Measurements from ENCODE around the gene OR5AC2.

OR5AC2 gene

GRCh38 chr3:98108162-98108561 lies 21.2 kb downstream of the OR5AC2 start:
- TF ChIP-seq SUZ12 (IDR thresholded peaks at IDR 0.05) (no peak), ELF4 (IDR thresholded peaks at IDR 0.05) (no peak), NFRKB (IDR thresholded peaks at IDR 0.05) (no peak), LEF1 (IDR thresholded peaks at IDR 0.05; ENCODE audit: borderline replicate concordance) (no peak), ARNT (IDR thresholded peaks at IDR 0.05) (no peak), L3MBTL2 (conservative IDR thresholded peaks at IDR 0.05) (no peak), PKNOX1 (IDR thresholded peaks at IDR 0.05) (no peak), BHLHE40 (IDR thresholded peaks at IDR 0.05; ENCODE audit: borderline replicate concordance) (no peak), FOXK2 (IDR thresholded peaks at IDR 0.05) (no peak), HDGF (IDR thresholded peaks at IDR 0.05; ENCODE audit: borderline replicate concordance) (no peak), CTBP1 (IDR thresholded peaks at IDR 0.05; ENCODE audit: borderline replicate concordance) (no peak), TARDBP (IDR thresholded peaks at IDR 0.05) (no peak), ZNF384 (IDR thresholded peaks at IDR 0.05) (no peak)
- CTCF ChIA-PET = no interaction called here
- DNase-seq (ENCODE audit: extremely low spot score) = no peak
- POLR2A ChIA-PET = no interaction called here

- TF ChIP-seq L3MBTL2 (conservative IDR thresholded peaks at IDR 0.05) (no peak), FOXK2 (IDR thresholded peaks at IDR 0.05) (no peak), BHLHE40 (IDR thresholded peaks at IDR 0.05; ENCODE audit: borderline replicate concordance) (no peak), CTBP1 (IDR thresholded peaks at IDR 0.05; ENCODE audit: borderline replicate concordance) (no peak), SUZ12 (IDR thresholded peaks at IDR 0.05) (no peak), FOXM1 (IDR thresholded peaks at IDR 0.05; ENCODE audit: borderline replicate concordance) (no peak), ARNT (IDR thresholded peaks at IDR 0.05) (no peak), FOXA1 (IDR thresholded peaks at IDR 0.05) (no peak), ZNF384 (IDR thresholded peaks at IDR 0.05) (no peak), TARDBP (IDR thresholded peaks at IDR 0.05) (no peak), HDGF (IDR thresholded peaks at IDR 0.05; ENCODE audit: borderline replicate concordance) (no peak), SP1 (IDR thresholded peaks at IDR 0.05) (no peak), LEF1 (IDR thresholded peaks at IDR 0.05; ENCODE audit: borderline replicate concordance) (no peak), NFRKB (IDR thresholded peaks at IDR 0.05) (no peak), ELF4 (IDR thresholded peaks at IDR 0.05) (no peak)
- CTCF ChIA-PET = no interaction called here
- POLR2A ChIA-PET = no interaction called here
- peak; percentile 41 for DNase-seq (ENCODE audit: extremely low spot score)
Observed at GRCh38 chr3:98109807-98110549, 23.0 kb downstream of the OR5AC2 start.

- DNase-seq (ENCODE audit: extremely low spot score) = no peak
- TF ChIP-seq FOXK2 (IDR thresholded peaks at IDR 0.05) (no peak), PKNOX1 (IDR thresholded peaks at IDR 0.05) (no peak), SP1 (IDR thresholded peaks at IDR 0.05) (no peak)
- POLR2A ChIA-PET = no interaction called here
- CTCF ChIA-PET = no interaction called here
Observed at GRCh38 chr3:98110550-98110908, 23.6 kb downstream of the OR5AC2 start.

GRCh38 chr3:98114264-98114663 lies 27.3 kb downstream of the OR5AC2 start:
- no peak for TF ChIP-seq TARDBP (IDR thresholded peaks at IDR 0.05)
- DNase-seq (ENCODE audit: extremely low spot score) = no peak
- CTCF ChIA-PET = interaction anchor here (0.6 kb wide), 1 partner anchor 53 kb away, joined by 3 read pairs; no protein-coding TSS in a partner anchor
- POLR2A ChIA-PET = no interaction called here

GRCh38 chr3:98115717-98116116 lies 28.7 kb downstream of the OR5AC2 start:
- no peak for DNase-seq (ENCODE audit: extremely low spot score)
- POLR2A ChIA-PET = no interaction called here
- CTCF ChIA-PET = no interaction called here
- TF ChIP-seq ARNT (IDR thresholded peaks at IDR 0.05) (no peak), TARDBP (IDR thresholded peaks at IDR 0.05) (no peak), CTBP1 (IDR thresholded peaks at IDR 0.05; ENCODE audit: borderline replicate concordance) (no peak), SP1 (IDR thresholded peaks at IDR 0.05) (no peak), PKNOX1 (IDR thresholded peaks at IDR 0.05) (no peak), HDGF (IDR thresholded peaks at IDR 0.05; ENCODE audit: borderline replicate concordance) (no peak), ZNF384 (IDR thresholded peaks at IDR 0.05) (no peak)

- ChIA-PET POLR2A (no interaction called here), CTCF (no interaction called here)
- TF ChIP-seq L3MBTL2 (conservative IDR thresholded peaks at IDR 0.05) = no peak
- no peak for TF ChIP-seq SP1 (IDR thresholded peaks at IDR 0.05)
- TF ChIP-seq HDGF (IDR thresholded peaks at IDR 0.05; ENCODE audit: borderline replicate concordance) = no peak
- TF ChIP-seq FOXK2 (IDR thresholded peaks at IDR 0.05) = no peak
Observed at GRCh38 chr3:98130421-98130820, 43.4 kb downstream of the OR5AC2 start, which contains the start of gene OR5H1. TSS of gene OR5H1 (plus strand) at chr3:98130721. CDS start at chr3:98132698, 1,977 bp downstream.

GRCh38 chr3:98136631-98137030 lies 49.7 kb downstream of the OR5AC2 start:
- ChIA-PET POLR2A (no interaction called here), CTCF (no interaction called here)
- no peak for TF ChIP-seq LEF1 (IDR thresholded peaks at IDR 0.05; ENCODE audit: borderline replicate concordance)
- no peak for TF ChIP-seq NFRKB (IDR thresholded peaks at IDR 0.05)
- no peak for TF ChIP-seq PKNOX1 (IDR thresholded peaks at IDR 0.05)
- no peak for TF ChIP-seq ZNF384 (IDR thresholded peaks at IDR 0.05)
- no peak for TF ChIP-seq L3MBTL2 (conservative IDR thresholded peaks at IDR 0.05)
- TF ChIP-seq BHLHE40 (IDR thresholded peaks at IDR 0.05; ENCODE audit: borderline replicate concordance) = no peak
- no peak for TF ChIP-seq TARDBP (IDR thresholded peaks at IDR 0.05)
- TF ChIP-seq ELF4 (IDR thresholded peaks at IDR 0.05) = no peak
- TF ChIP-seq SUZ12 (IDR thresholded peaks at IDR 0.05) = no peak
- no peak for TF ChIP-seq SP1 (IDR thresholded peaks at IDR 0.05)
- TF ChIP-seq HDGF (IDR thresholded peaks at IDR 0.05; ENCODE audit: borderline replicate concordance) = no peak
- no peak for TF ChIP-seq FOXK2 (IDR thresholded peaks at IDR 0.05)
- TF ChIP-seq FOXA1 (IDR thresholded peaks at IDR 0.05) = no peak
- no peak for TF ChIP-seq ARNT (IDR thresholded peaks at IDR 0.05)
- TF ChIP-seq FOXM1 (IDR thresholded peaks at IDR 0.05; ENCODE audit: borderline replicate concordance) = no peak
- no peak for TF ChIP-seq CTBP1 (IDR thresholded peaks at IDR 0.05; ENCODE audit: borderline replicate concordance)
- DNase-seq (ENCODE audit: extremely low spot score) = no peak

More at GRCh38 chr3:98130421-98130820, 43.4 kb downstream of the OR5AC2 start, which contains the start of gene OR5H1:
- DNase-seq (ENCODE audit: extremely low spot score) = no peak
